ENCODE data around the gene INPP5K.
A peak's percentile ranks its signal among the peaks of the same experiment; 100 is the strongest.

GRCh38 chr17:1447052-1447451 is 69.4 kb downstream of the INPP5K start:
- TF ChIP-seq FOXP2 (optimal IDR thresholded peaks at IDR 0.05; ENCODE audit: borderline replicate concordance, extremely low read depth, extremely low read length, insufficient read depth): no peak
- 0 out of 2 replicates have a peak, but pooled peaks have one; percentile 36 for TF ChIP-seq POLR2AphosphoS5 (IDR thresholded peaks at IDR 0.05; ENCODE audit: low read depth, low read length)
- no peak for TF ChIP-seq TAF1 (IDR thresholded peaks at IDR 0.05; ENCODE audit: borderline replicate concordance, insufficient read depth, low read length)
- TF ChIP-seq REST (IDR thresholded peaks at IDR 0.05; ENCODE audit: insufficient read depth in 1 of 2, low read depth in 2 of 2, low read length in 2 of 2): no peak
- 0 out of 2 replicates have a peak, but pooled peaks have one; percentile 45 for TF ChIP-seq SIN3A (IDR thresholded peaks at IDR 0.05; ENCODE audit: borderline replicate concordance, insufficient read depth, low read length)

Data from PFSK-1 (cell line).